Trophoblast cell (in vitro differentiated cells and primary cell): ENCODE results near the gene GIPC3.
"Not testable (repeated sequence)": the region's sequence is repeated elsewhere in the genome, so short reads cannot be mapped to it uniquely, and the experiment has no call there.

Experiments
- DNase-seq, 2 donors: peaks; one replicate each; pipeline ENCODE4 v3.0.0-alpha.2; 2016
- H2AFZ ChIP-seq: 2 replicates; pipeline ENCODE4 v1.6.1; 2013; ENCODE audit warnings: low read length, moderate library complexity, mild to moderate bottlenecking; ENCODE audit not compliant: insufficient read depth, poor library complexity
- H2AK5ac ChIP-seq: 2 replicates; pipeline ENCODE4 v1.6.1; 2013; ENCODE audit warnings: mild to moderate bottlenecking, low read length
- H2BK120ac ChIP-seq: 2 replicates; pipeline ENCODE4 v1.6.1; 2013; ENCODE audit warnings: low read length, mild to moderate bottlenecking, moderate library complexity; ENCODE audit not compliant: insufficient read depth, poor library complexity
- H2BK12ac ChIP-seq: 2 replicates; pipeline ENCODE4 v1.6.1; 2013; ENCODE audit warnings: mild to moderate bottlenecking, low read length, moderate library complexity
- H2BK5ac ChIP-seq: 2 replicates; pipeline ENCODE4 v1.6.1; 2013; ENCODE audit warnings: low read length, low read depth, moderate library complexity, mild to moderate bottlenecking; ENCODE audit not compliant: poor library complexity
- H3K14ac ChIP-seq: 2 replicates; pipeline ENCODE4 v1.6.1; 2013; ENCODE audit warnings: mild to moderate bottlenecking, low read length
- H3K18ac ChIP-seq: 2 replicates; pipeline ENCODE4 v1.6.1; 2013; ENCODE audit warnings: mild to moderate bottlenecking, low read length
- H3K23ac ChIP-seq: 2 replicates; pipeline ENCODE4 v1.6.1; 2013; ENCODE audit warnings: low read length
- H3K27ac ChIP-seq: 2 replicates; pipeline ENCODE4 v1.5.1; 2013; ENCODE audit warnings: low read depth, mild to moderate bottlenecking, inconsistent platforms, low read length, moderate library complexity
- H3K27me3 ChIP-seq: 2 replicates; pipeline ENCODE4 v1.6.1; 2013; ENCODE audit warnings: inconsistent platforms, mild to moderate bottlenecking, low read length, moderate library complexity; ENCODE audit not compliant: insufficient read depth
- H3K36me3 ChIP-seq, 2 experiments: 1 replicate in 1 of 2; 2 replicates in 1 of 2; pipeline ENCODE4 v1.6.1; 2013; ENCODE audit warnings: low read length in 2 of 2, mild to moderate bottlenecking in 2 of 2, moderate library complexity in 1 of 2; ENCODE audit not compliant: insufficient read depth in 2 of 2, control insufficient read depth in 1 of 2
- H3K4ac ChIP-seq: 2 replicates; pipeline ENCODE4 v1.6.1; 2013; ENCODE audit warnings: low read depth, mild to moderate bottlenecking, low read length, moderate library complexity
- H3K4me1 ChIP-seq, 2 experiments: 1 replicate in 1 of 2; 2 replicates in 1 of 2; pipeline ENCODE4 v1.6.1; 2013; ENCODE audit warnings: low read length in 2 of 2, mild to moderate bottlenecking in 2 of 2, moderate library complexity in 1 of 2; ENCODE audit not compliant: insufficient read depth in 2 of 2, control insufficient read depth in 1 of 2
- H3K4me2 ChIP-seq: 2 replicates; pipeline ENCODE4 v1.6.1; 2013; ENCODE audit warnings: inconsistent platforms, mild to moderate bottlenecking, low read length, moderate library complexity
- H3K4me3 ChIP-seq: 2 replicates; pipeline ENCODE4 v1.5.1; 2013; ENCODE audit warnings: mild to moderate bottlenecking, low read depth, low read length, inconsistent platforms
- H3K79me1 ChIP-seq: one replicate; pipeline ENCODE4 v1.6.1; 2013; ENCODE audit warnings: low read length
- H3K79me2 ChIP-seq: 2 replicates; pipeline ENCODE4 v1.6.1; 2013; ENCODE audit warnings: low read length, mild to moderate bottlenecking; ENCODE audit not compliant: control insufficient read depth, insufficient read depth, poor library complexity
- H3K9ac ChIP-seq: 2 replicates; pipeline ENCODE4 v1.6.1; 2013; ENCODE audit warnings: mild to moderate bottlenecking, low read length
- H3K9me3 ChIP-seq: 2 replicates; pipeline ENCODE4 v1.6.1; 2013; ENCODE audit warnings: low read depth, mild to moderate bottlenecking, control low read depth, inconsistent platforms, low read length; ENCODE audit not compliant: insufficient read depth
- H4K12ac ChIP-seq: 2 replicates; pipeline ENCODE4 v1.6.1; 2013; ENCODE audit warnings: low read depth, mild to moderate bottlenecking, low read length, moderate library complexity
- H4K8ac ChIP-seq: 2 replicates; pipeline ENCODE4 v1.6.1; 2013; ENCODE audit warnings: low read depth, mild to moderate bottlenecking, low read length, moderate library complexity
- H4K91ac ChIP-seq: one replicate; pipeline ENCODE4 v1.6.1; 2013; ENCODE audit warnings: low read depth, mild to moderate bottlenecking, low read length, moderate library complexity
- WGBS: extraction: QIAGEN DNeasy Blood & Tissue Kit; methylation state at CpG from one replicate; pipeline ENCODE4 v1.1.7; 2013; ENCODE audit warnings: missing lambda C conversion rate; ENCODE audit not compliant: insufficient read length, insufficient coverage; ENCODE audit errors: extremely low coverage; 5-methylcytosine and 5-hydroxymethylcytosine counted together

Gene GIPC3

GRCh38 chr19:3577723-3578344 lies 7.4 kb upstream of the GIPC3 start:
- H3K4me2 ChIP-seq = no peak overlapping the region
- H3K14ac ChIP-seq = no peak overlapping the region
- peaks cover 10% of the 10 kb centered on the region for H3K79me1 ChIP-seq
- WGBS = no CpG with 5 or more reads among the region's 60 CpGs
- no peak overlapping the region for H4K12ac ChIP-seq
- DNase-seq = no peak
- peaks cover 8% of the 10 kb centered on the region for H3K79me2 ChIP-seq
- no peak overlapping the region for H3K4ac ChIP-seq
- no peak overlapping the region for H4K8ac ChIP-seq
- no peak overlapping the region for H3K4me3 ChIP-seq
- no peak overlapping the region for H2AFZ ChIP-seq
- H2BK120ac ChIP-seq = no peak overlapping the region
- H2BK12ac ChIP-seq = no peak overlapping the region
- H2AK5ac ChIP-seq = no peak overlapping the region
- no peak overlapping the region for H3K27ac ChIP-seq
- no peak overlapping the region for H3K9ac ChIP-seq
- peaks cover 11 to 12% of the 10 kb centered on the region in 2 experiments for H3K4me1 ChIP-seq
- peaks cover 2% of the 10 kb centered on the region for H3K9me3 ChIP-seq
- no peak overlapping the region for H2BK5ac ChIP-seq
- H3K36me3 ChIP-seq = peaks cover 20 to 31% of the 10 kb centered on the region in 2 experiments
- H3K18ac ChIP-seq = no peak overlapping the region
- no peak overlapping the region for H4K91ac ChIP-seq
- H3K23ac ChIP-seq = no peak overlapping the region
- H3K27me3 ChIP-seq = no peaks in the 10 kb centered on the region

DNA sequence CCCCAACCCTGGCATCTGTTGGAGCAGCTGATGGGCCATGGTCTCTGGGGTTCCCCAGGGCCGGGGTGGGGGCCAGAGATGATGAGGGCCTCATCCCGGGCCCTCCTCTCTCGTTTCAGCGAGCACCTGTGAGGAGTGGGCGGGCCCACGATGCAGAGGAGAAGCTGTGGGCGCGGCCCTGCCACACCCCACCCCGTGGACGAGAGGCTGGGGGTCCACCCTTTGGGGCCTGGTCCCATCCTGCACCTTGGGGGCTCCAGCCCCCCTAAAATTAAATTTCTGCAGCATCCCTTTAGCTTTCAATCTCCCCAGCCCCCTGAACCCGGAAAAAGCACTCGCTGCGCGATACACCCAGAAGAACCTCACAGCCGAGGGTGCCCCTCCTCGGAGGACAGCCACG lies 6.9 kb upstream of the GIPC3 start:
- H3K36me3 ChIP-seq = peaks cover 20 to 31% of the 10 kb centered on the region in 2 experiments
- no peak overlapping the region for H2AFZ ChIP-seq
- no peak overlapping the region for H2BK12ac ChIP-seq
- peaks cover 11 to 12% of the 10 kb centered on the region in 2 experiments for H3K4me1 ChIP-seq
- no peaks in the 10 kb centered on the region for H3K27me3 ChIP-seq
- no peak overlapping the region for H2BK5ac ChIP-seq
- no peak overlapping the region for H3K9ac ChIP-seq
- H4K91ac ChIP-seq = no peak overlapping the region
- H3K23ac ChIP-seq = no peak overlapping the region
- no CpG with 5 or more reads among the region's 17 CpGs for WGBS
- H3K79me1 ChIP-seq = peaks cover 4% of the 10 kb centered on the region
- H3K27ac ChIP-seq = no peak overlapping the region
- no peak overlapping the region for H4K12ac ChIP-seq
- H3K4me3 ChIP-seq = no peak overlapping the region
- H2AK5ac ChIP-seq = no peak overlapping the region
- no peak overlapping the region for H2BK120ac ChIP-seq
- peaks cover 2% of the 10 kb centered on the region for H3K9me3 ChIP-seq
- H3K4ac ChIP-seq = no peak overlapping the region
- peaks cover 4% of the 10 kb centered on the region for H3K79me2 ChIP-seq
- no peak overlapping the region for H3K4me2 ChIP-seq
- DNase-seq = no peak
- H4K8ac ChIP-seq = no peak overlapping the region
- no peak overlapping the region for H3K18ac ChIP-seq
- no peak overlapping the region for H3K14ac ChIP-seq

DNA sequence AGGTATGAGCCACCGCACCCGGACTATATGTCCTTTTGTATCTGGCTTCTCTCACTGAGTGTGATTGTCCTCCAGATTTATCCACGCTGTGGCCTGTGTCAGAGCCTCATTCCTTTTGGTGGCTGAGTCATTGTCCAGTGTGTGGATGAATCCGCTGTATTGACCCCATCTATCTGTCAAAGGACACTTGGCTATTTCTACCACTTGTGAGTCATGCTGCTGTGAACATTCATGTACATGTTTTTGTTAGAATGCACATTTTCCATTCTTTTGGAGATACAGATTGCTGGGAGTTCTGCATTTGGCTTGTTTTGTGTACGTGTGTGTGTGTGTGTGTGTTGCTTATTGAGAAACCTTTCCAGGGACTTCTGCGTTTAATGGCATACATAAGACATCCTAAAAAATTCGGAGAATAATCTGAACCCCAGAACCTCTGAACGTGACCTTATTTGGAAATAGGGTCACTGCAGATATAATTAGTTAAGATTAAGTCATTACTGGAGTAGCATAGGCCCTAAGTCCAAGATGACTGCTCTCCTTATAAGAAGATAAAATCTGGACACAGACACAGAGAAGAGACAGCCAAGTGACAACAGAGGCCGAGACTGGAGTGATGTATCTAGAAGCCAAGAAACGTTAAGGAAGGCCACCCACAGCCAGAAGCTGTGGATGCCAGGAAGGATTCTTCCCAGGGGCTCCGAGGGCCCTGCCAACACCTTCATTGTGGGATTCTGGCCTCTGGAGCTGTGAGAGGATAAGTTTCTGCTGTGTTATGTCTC lies 4.9 kb upstream of the GIPC3 start:
- H3K4ac ChIP-seq = no peak overlapping the region
- H4K91ac ChIP-seq = no peak overlapping the region
- H3K27me3 ChIP-seq = peaks cover 5% of the 10 kb centered on the region
- H3K79me2 ChIP-seq = peaks cover 1% of the 10 kb centered on the region
- DNase-seq = peak; percentile 36 to 63
- H3K27ac ChIP-seq = no peak overlapping the region
- H3K23ac ChIP-seq = no peak overlapping the region
- no peak overlapping the region for H4K8ac ChIP-seq
- peaks cover 11 to 22% of the 10 kb centered on the region in 2 experiments for H3K36me3 ChIP-seq
- no peak overlapping the region for H2BK120ac ChIP-seq
- no peak overlapping the region for H3K4me3 ChIP-seq
- no peak overlapping the region for H3K14ac ChIP-seq
- H3K9ac ChIP-seq = no peak overlapping the region
- peaks cover 11 to 13% of the 10 kb centered on the region in 2 experiments for H3K4me1 ChIP-seq
- H2AK5ac ChIP-seq = no peak overlapping the region
- no peak overlapping the region for H3K4me2 ChIP-seq
- no peak overlapping the region for H2AFZ ChIP-seq
- peaks cover 2% of the 10 kb centered on the region for H3K9me3 ChIP-seq
- no CpG with 5 or more reads among the region's 11 CpGs for WGBS
- H2BK12ac ChIP-seq = no peak overlapping the region
- H3K79me1 ChIP-seq = no peaks in the 10 kb centered on the region
- H2BK5ac ChIP-seq = no peak overlapping the region
- H4K12ac ChIP-seq = no peak overlapping the region
- H3K18ac ChIP-seq = no peak overlapping the region

- H3K79me2 ChIP-seq, H2BK120ac ChIP-seq, H4K91ac ChIP-seq, H2AK5ac ChIP-seq, H3K9me3 ChIP-seq, DNase-seq, H3K23ac ChIP-seq, H3K18ac ChIP-seq, H3K27ac ChIP-seq, H3K4me1 ChIP-seq, H4K8ac ChIP-seq, H3K9ac ChIP-seq, H3K4ac ChIP-seq, H3K4me2 ChIP-seq, H4K12ac ChIP-seq, H2AFZ ChIP-seq, H3K79me1 ChIP-seq, H3K14ac ChIP-seq, H2BK5ac ChIP-seq, H2BK12ac ChIP-seq, H3K4me3 ChIP-seq: not testable (repeated sequence)
- peaks cover 0 to 11% of the 10 kb centered on the region in 2 experiments for H3K36me3 ChIP-seq
- WGBS = no CpG with 5 or more reads among the region's 4 CpGs
- H3K27me3 ChIP-seq = peaks cover 19% of the 10 kb centered on the region
Observed at GRCh38 chr19:3581792-3582191, 3.5 kb upstream of the GIPC3 start.
